KOPT-K1 (cell line): ENCODE measurements around the gene PLCB4.

ENCODE experiments used
- H3K27ac ChIP-seq: fragments of 200-600 bp; sonication (generic); 2 replicates; pipeline ENCODE4 v1.5.1; 2016; ENCODE audit warnings: antibody characterized with exemption, mild to moderate bottlenecking, low read depth, low read length; ENCODE audit not compliant: poor library complexity, severe bottlenecking
- H3K36me3 ChIP-seq: fragments of 200-600 bp; sonication (generic); 2 replicates; pipeline ENCODE4 v1.5.1; 2017; ENCODE audit warnings: antibody characterized with exemption, mild to moderate bottlenecking, low read length, moderate library complexity; ENCODE audit not compliant: insufficient read depth
- H3K9me3 ChIP-seq: fragments of 200-600 bp; sonication (generic); 2 replicates; pipeline ENCODE4 v1.5.1; 2017; ENCODE audit warnings: antibody characterized with exemption, low read length, mild to moderate bottlenecking; ENCODE audit not compliant: insufficient read depth, poor library complexity, severe bottlenecking

Gene PLCB4

GRCh38 chr20:9402141-9402540 lies 333.3 kb downstream of the PLCB4 start:
- no peak overlapping the region for H3K27ac ChIP-seq

GRCh38 chr20:9402546-9402945 lies 333.7 kb downstream of the PLCB4 start:
- no peaks in the 10 kb centered on the region for H3K9me3 ChIP-seq

More at GRCh38 chr20:9402141-9402540, 333.3 kb downstream of the PLCB4 start:
- H3K36me3 ChIP-seq: no peaks in the 10 kb centered on the region
- H3K9me3 ChIP-seq: no peaks in the 10 kb centered on the region

GRCh38 chr20:9403448-9403847 lies 334.6 kb downstream of the PLCB4 start:
- Histone ChIP-seq H3K27ac (no peak overlapping the region), H3K9me3 (no peaks in the 10 kb centered on the region), H3K36me3 (no peaks in the 10 kb centered on the region)

More at GRCh38 chr20:9402546-9402945, 333.7 kb downstream of the PLCB4 start:
- no peaks in the 10 kb centered on the region for H3K36me3 ChIP-seq
- no peak overlapping the region for H3K27ac ChIP-seq

- no peak overlapping the region for H3K27ac ChIP-seq
- H3K9me3 ChIP-seq: no peaks in the 10 kb centered on the region
- H3K36me3 ChIP-seq: no peaks in the 10 kb centered on the region
Observed at GRCh38 chr20:9407805-9408421, 339.0 kb downstream of the PLCB4 start.

- no peaks in the 10 kb centered on the region for H3K9me3 ChIP-seq
- H3K36me3 ChIP-seq: no peaks in the 10 kb centered on the region
- H3K27ac ChIP-seq: no peak overlapping the region
Observed at GRCh38 chr20:9408422-9409300, 339.8 kb downstream of the PLCB4 start.

GRCh38 chr20:9409352-9409751 lies 340.5 kb downstream of the PLCB4 start:
- no peak overlapping the region for H3K27ac ChIP-seq
- no peaks in the 10 kb centered on the region for H3K9me3 ChIP-seq
- H3K36me3 ChIP-seq: no peaks in the 10 kb centered on the region

GRCh38 chr20:9409981-9410380 lies 341.1 kb downstream of the PLCB4 start:
- Histone ChIP-seq H3K27ac (no peak overlapping the region), H3K9me3 (no peaks in the 10 kb centered on the region), H3K36me3 (no peaks in the 10 kb centered on the region)

GRCh38 chr20:9411833-9412232 lies 342.9 kb downstream of the PLCB4 start:
- no peak overlapping the region for H3K27ac ChIP-seq
- no peaks in the 10 kb centered on the region for H3K36me3 ChIP-seq
- no peaks in the 10 kb centered on the region for H3K9me3 ChIP-seq

GRCh38 chr20:9412309-9412708 lies 343.4 kb downstream of the PLCB4 start:
- no peaks in the 10 kb centered on the region for H3K36me3 ChIP-seq
- no peak overlapping the region for H3K27ac ChIP-seq
- no peaks in the 10 kb centered on the region for H3K9me3 ChIP-seq

- no peak overlapping the region for H3K27ac ChIP-seq
- no peaks in the 10 kb centered on the region for H3K36me3 ChIP-seq
- no peaks in the 10 kb centered on the region for H3K9me3 ChIP-seq
Observed at GRCh38 chr20:9413001-9413400, 344.1 kb downstream of the PLCB4 start.

GRCh38 chr20:9415426-9415825 lies 346.5 kb downstream of the PLCB4 start:
- no peaks in the 10 kb centered on the region for H3K36me3 ChIP-seq
- H3K27ac ChIP-seq: no peak overlapping the region
- H3K9me3 ChIP-seq: no peaks in the 10 kb centered on the region

- no peak overlapping the region for H3K27ac ChIP-seq
- no peaks in the 10 kb centered on the region for H3K36me3 ChIP-seq
- H3K9me3 ChIP-seq: no peaks in the 10 kb centered on the region
Observed at GRCh38 chr20:9416421-9416820, 347.5 kb downstream of the PLCB4 start.

GRCh38 chr20:9417665-9418064 lies 348.8 kb downstream of the PLCB4 start:
- Histone ChIP-seq H3K27ac (no peak overlapping the region), H3K36me3 (no peaks in the 10 kb centered on the region)

GRCh38 chr20:9422321-9423057 lies 353.6 kb downstream of the PLCB4 start:
- no peak overlapping the region for H3K27ac ChIP-seq
- H3K9me3 ChIP-seq: no peaks in the 10 kb centered on the region
- no peaks in the 10 kb centered on the region for H3K36me3 ChIP-seq

More at GRCh38 chr20:9417665-9418064, 348.8 kb downstream of the PLCB4 start:
- no peaks in the 10 kb centered on the region for H3K9me3 ChIP-seq

GRCh38 chr20:9424551-9424950 lies 355.7 kb downstream of the PLCB4 start:
- no peaks in the 10 kb centered on the region for H3K36me3 ChIP-seq

More at GRCh38 chr20:9424551-9424950, 355.7 kb downstream of the PLCB4 start:
- Histone ChIP-seq H3K27ac (no peak overlapping the region), H3K9me3 (no peaks in the 10 kb centered on the region)
